Stomach smooth muscle (tissue), 2 donors: ENCODE results near the gene RSL1D1.
"Not testable (repeated sequence)": the region's sequence is repeated elsewhere in the genome, so short reads cannot be mapped to it uniquely, and the experiment has no call there.

ENCODE experiments used
- H3K27ac ChIP-seq: one replicate; pipeline ENCODE4 v1.7.0; 2013; ENCODE audit warnings: mild to moderate bottlenecking, low read length, inconsistent platforms
- H3K27me3 ChIP-seq, 2 donors: one replicate each; pipeline ENCODE4 v1.7.0; 2013; ENCODE audit warnings: low read length in 2 of 2; ENCODE audit not compliant: insufficient read depth in 2 of 2, control insufficient read depth in 1 of 2
- H3K36me3 ChIP-seq, 2 donors: one replicate each; pipeline ENCODE4 v1.7.0; 2013; ENCODE audit warnings: low read length in 2 of 2; ENCODE audit not compliant: control insufficient read depth in 2 of 2, insufficient read depth in 2 of 2
- H3K4me1 ChIP-seq: one replicate; pipeline ENCODE4 v1.7.0; 2013; ENCODE audit warnings: low read length; ENCODE audit not compliant: control insufficient read depth, insufficient read depth
- H3K4me3 ChIP-seq, 2 donors: one replicate each; pipeline ENCODE4 v1.7.0; 2013; ENCODE audit warnings: low read length in 2 of 2
- H3K9ac ChIP-seq, 2 donors: one replicate each; pipeline ENCODE4 v1.7.0; 2013; ENCODE audit warnings: low read length in 2 of 2, mild to moderate bottlenecking in 1 of 2
- H3K9me3 ChIP-seq, 2 donors: one replicate each; pipeline ENCODE4 v1.7.0; 2013; ENCODE audit warnings: low read length in 2 of 2; ENCODE audit not compliant: control insufficient read depth in 2 of 2
- donor health status: healthy.
- donor health status: Pancreatic carcinoma.

The RSL1D1 gene

GRCh38 chr16:11844499-11844898, 6.8 kb downstream of the RSL1D1 start:
- H3K27ac ChIP-seq: no peak overlapping the region
- no peak overlapping the region for H3K9ac ChIP-seq
- peaks cover 61 to 68% of the 10 kb centered on the region in 2 donors for H3K36me3 ChIP-seq
- no peaks in the 10 kb centered on the region for H3K27me3 ChIP-seq
- H3K4me1 ChIP-seq: no peaks in the 10 kb centered on the region
- H3K4me3 ChIP-seq: no peak overlapping the region
- H3K9me3 ChIP-seq: no peaks in the 10 kb centered on the region

GRCh38 chr16:11843861-11844260, 7.5 kb downstream of the RSL1D1 start:
- H3K4me1 ChIP-seq: no peaks in the 10 kb centered on the region
- H3K36me3 ChIP-seq: peaks cover 60 to 66% of the 10 kb centered on the region in 2 donors
- H3K9ac ChIP-seq: no peak overlapping the region
- H3K27ac ChIP-seq: no peak overlapping the region
- no peaks in the 10 kb centered on the region for H3K9me3 ChIP-seq
- H3K4me3 ChIP-seq: no peak overlapping the region
- H3K27me3 ChIP-seq: no peaks in the 10 kb centered on the region

- Histone ChIP-seq H3K27ac (no peak overlapping the region), H3K27me3 (no peaks in the 10 kb centered on the region), H3K36me3 (peaks cover 58 to 63% of the 10 kb centered on the region in 2 donors), H3K9me3 (no peaks in the 10 kb centered on the region), H3K4me1 (no peaks in the 10 kb centered on the region), H3K9ac (no peak overlapping the region), H3K4me3 (no peak overlapping the region)
These were observed 8.1 kb downstream of the RSL1D1 start for GRCh38 chr16:11843206-11843605.

GRCh38 chr16:11841026-11841425, 10.3 kb downstream of the RSL1D1 start:
- H3K36me3 ChIP-seq: peaks cover 59 to 65% of the 10 kb centered on the region in 2 donors
- H3K9ac ChIP-seq: no peak overlapping the region

GRCh38 chr16:11836650-11837244, 14.6 kb downstream of the RSL1D1 start:
- no peak overlapping the region for H3K9ac ChIP-seq
- no peaks in the 10 kb centered on the region for H3K9me3 ChIP-seq
- no peak overlapping the region for H3K4me3 ChIP-seq
- H3K27me3 ChIP-seq: no peaks in the 10 kb centered on the region
- H3K27ac ChIP-seq: no peak overlapping the region
- H3K36me3 ChIP-seq: peaks cover 33 to 35% of the 10 kb centered on the region in 2 donors
- H3K4me1 ChIP-seq: no peaks in the 10 kb centered on the region

More at GRCh38 chr16:11841026-11841425, 10.3 kb downstream of the RSL1D1 start:
- Histone ChIP-seq H3K27ac (no peak overlapping the region), H3K9me3 (no peaks in the 10 kb centered on the region), H3K27me3 (no peaks in the 10 kb centered on the region), H3K4me3 (no peak overlapping the region), H3K4me1 (no peaks in the 10 kb centered on the region)

GRCh38 chr16:11835891-11836649, 15.3 kb downstream of the RSL1D1 start:
- Histone ChIP-seq H3K36me3 (peaks cover 28 to 31% of the 10 kb centered on the region in 2 donors), H3K27me3 (no peaks in the 10 kb centered on the region), H3K4me1 (no peaks in the 10 kb centered on the region), H3K9ac (no peak overlapping the region), H3K4me3 (no peak overlapping the region), H3K9me3 (no peaks in the 10 kb centered on the region), H3K27ac (no peak overlapping the region)

- Histone ChIP-seq H3K4me1 (no peaks in the 10 kb centered on the region), H3K36me3 (peaks cover 23% of the 10 kb centered on the region in 2 donors), H3K9ac (no peak overlapping the region), H3K9me3 (no peaks in the 10 kb centered on the region), H3K4me3 (no peak overlapping the region), H3K27me3 (no peaks in the 10 kb centered on the region), H3K27ac (no peak overlapping the region)
These were observed 16.0 kb downstream of the RSL1D1 start for GRCh38 chr16:11835309-11835708.

GRCh38 chr16:11833951-11834695, 17.2 kb downstream of the RSL1D1 start:
- H3K9ac ChIP-seq: no peak overlapping the region
- H3K4me1 ChIP-seq: no peaks in the 10 kb centered on the region
- no peak overlapping the region for H3K27ac ChIP-seq
- H3K27me3 ChIP-seq: no peaks in the 10 kb centered on the region
- peaks cover 14 to 15% of the 10 kb centered on the region in 2 donors for H3K36me3 ChIP-seq
- no peak overlapping the region for H3K4me3 ChIP-seq
- no peaks in the 10 kb centered on the region for H3K9me3 ChIP-seq

- no peaks in the 10 kb centered on the region for H3K4me1 ChIP-seq
- H3K9me3 ChIP-seq: no peaks in the 10 kb centered on the region
- H3K4me3 ChIP-seq: no peak overlapping the region
- no peaks in the 10 kb centered on the region for H3K36me3 ChIP-seq
- H3K27me3 ChIP-seq: no peaks in the 10 kb centered on the region
- no peak overlapping the region for H3K27ac ChIP-seq
- H3K9ac ChIP-seq: no peak overlapping the region
These were observed 22.6 kb downstream of the RSL1D1 start for GRCh38 chr16:11828696-11829095.

- H3K36me3 ChIP-seq, H3K9me3 ChIP-seq, H3K27me3 ChIP-seq, H3K4me3 ChIP-seq, H3K27ac ChIP-seq, H3K9ac ChIP-seq, H3K4me1 ChIP-seq: not testable (repeated sequence)
These were observed 25.7 kb downstream of the RSL1D1 start for GRCh38 chr16:11825520-11826165.
